Stimulated activated CD8-positive, alpha-beta memory T cell treated with anti-CD3 and anti-CD28 coated beads, Interleukin-7, amount 100 ng/mL, for 4 hours (primary cell): ENCODE results near the gene TCF12.
A peak's percentile ranks its signal among the peaks of the same experiment; 100 is the strongest.

Source experiments
- DNase-seq, 2 donors: peaks; one replicate each; pipeline ENCODE4 v3.0.0-alpha.2; 2020; ENCODE audit warnings: low read depth in 2 of 2

The TCF12 gene

DNA sequence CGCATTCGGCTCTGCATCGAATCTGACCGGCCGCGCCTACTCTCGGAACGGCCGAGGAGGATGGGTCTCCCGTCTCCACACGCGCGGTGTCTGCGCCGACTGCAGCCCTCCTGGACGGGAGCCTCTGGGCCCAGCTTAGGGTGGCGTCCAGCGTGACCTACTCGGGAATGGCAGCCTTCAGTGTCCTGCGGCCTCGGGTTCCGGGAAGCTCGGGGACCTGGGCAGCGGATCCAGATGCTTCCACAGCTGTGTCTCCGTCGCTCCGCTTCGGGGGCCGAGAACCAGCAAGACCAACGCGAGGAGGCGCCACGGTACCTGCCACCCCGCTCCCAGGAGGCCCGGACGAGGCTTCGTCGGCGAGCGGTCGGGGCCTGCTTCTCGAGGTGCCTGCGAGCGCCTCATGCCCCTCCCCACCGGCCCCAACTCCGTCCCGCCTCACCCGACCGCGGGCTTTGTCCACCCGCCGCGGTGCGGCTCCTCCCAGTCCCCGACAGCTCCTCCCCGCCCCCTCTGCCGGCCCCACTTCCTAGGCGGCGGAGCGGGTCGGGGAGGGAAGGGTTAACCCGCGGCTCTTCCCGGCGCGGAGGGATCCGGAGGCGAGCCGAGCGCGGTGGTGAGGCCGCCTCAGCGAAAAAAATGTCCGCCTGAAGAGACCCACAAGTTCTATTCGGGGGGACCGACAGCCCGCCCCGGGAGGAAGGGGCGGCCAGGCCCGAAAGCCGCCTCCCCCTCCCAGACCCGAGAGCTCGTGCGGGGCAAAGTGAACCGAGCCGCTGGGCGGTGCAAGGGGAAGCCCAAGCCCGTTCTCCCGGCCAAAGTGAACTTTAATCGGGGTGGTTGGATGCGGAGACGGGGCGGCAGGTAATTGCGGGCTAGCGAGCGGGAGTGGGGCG is at the start of gene TCF12:
TCF12 (plus strand) TSS at position 599 of the 893 bp plus-strand sequence. CDS start 1,270 bp downstream, outside the sequence.
- DNase-seq: peak; percentile 70 to 84

DNA sequence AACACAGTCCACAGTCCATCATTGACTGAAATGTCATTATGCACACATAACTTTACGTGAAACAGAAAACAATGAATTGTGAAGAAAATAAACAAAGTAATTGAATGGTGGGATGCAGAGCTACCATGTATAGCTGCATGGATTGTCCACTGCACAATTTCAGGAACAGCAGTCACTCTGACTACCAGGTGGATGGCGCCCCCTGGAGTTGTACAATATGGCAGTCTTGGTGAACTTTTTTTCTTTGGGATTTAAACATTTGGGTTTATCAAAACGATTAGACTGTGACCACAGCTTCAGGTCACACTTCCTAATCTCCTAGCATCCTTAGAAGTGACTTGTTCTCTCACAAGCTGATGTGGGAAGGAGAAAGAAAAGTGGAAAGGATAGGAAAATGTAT is 48.9 kb upstream of the TCF12 start:
- DNase-seq: no peak

DNA sequence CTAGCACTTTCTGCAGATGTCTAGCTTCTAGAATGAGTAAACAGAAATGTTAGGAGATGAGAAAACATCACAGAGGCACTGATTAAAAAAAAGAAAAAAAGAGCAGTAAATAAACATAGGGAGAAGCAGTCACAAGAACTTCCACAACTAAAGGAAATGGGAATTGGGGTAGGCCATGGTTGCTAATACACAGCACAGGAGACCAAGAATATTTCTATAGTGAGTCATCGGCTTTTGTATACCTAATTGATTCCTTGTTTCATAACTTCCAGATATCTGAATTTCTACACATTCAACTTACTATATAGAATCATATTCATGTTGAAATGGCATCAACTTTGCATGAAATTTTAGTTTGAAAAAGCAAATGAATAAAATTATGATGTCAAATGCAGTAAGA is 47.3 kb upstream of the TCF12 start:
- DNase-seq: no peak

DNA sequence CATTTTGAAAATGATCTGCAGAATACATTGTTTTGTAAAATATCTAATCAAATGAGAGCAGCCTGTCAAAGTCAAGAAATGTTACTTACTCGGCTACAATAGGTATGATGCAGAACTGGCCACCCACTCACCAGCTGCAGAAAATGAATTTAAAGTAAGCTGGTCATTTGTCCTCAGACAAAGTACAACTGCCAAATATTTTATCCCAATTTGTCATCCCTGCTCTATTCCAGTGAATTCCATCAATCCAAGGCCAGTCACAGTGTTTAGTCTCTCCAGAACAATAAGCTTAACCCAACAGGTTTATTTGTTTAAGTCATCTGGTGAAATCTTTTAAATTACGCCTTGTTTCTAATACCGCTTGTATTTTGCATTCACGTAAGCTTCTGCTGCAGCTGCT is 46.6 kb upstream of the TCF12 start:
- DNase-seq: no peak

DNA sequence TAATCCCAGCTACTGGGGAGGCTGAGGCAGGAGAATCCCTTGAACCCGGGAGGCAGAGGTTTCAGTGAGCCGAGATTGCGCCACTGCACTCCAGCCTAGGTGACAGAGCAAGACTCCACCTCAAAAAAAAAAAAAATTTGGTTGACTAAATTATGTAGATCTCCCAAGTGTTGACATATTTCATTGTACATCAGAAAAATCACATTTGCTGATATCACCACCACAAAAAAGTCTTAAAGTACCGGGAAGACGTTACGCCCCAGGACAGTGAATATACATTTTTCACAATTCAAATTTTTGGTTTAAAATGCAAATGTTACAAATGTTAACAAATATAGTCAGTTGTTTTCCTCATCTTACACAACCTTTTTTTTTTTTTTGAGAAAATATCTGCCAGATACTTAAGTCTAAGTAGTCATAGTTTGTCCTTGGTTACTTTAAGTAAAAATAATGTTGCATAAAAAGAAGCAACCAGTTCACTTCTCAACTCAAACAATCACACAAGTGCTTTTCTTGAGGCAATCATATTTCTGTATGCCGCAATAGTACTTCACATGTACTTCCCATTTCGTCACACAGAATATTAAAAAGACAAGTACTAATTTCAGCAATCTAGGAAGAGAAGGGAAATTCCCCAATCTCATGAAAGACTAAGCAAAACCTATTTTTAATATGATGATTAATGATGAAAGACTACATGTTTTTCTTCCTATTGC is 41.0 kb upstream of the TCF12 start:
- DNase-seq: no peak

DNA sequence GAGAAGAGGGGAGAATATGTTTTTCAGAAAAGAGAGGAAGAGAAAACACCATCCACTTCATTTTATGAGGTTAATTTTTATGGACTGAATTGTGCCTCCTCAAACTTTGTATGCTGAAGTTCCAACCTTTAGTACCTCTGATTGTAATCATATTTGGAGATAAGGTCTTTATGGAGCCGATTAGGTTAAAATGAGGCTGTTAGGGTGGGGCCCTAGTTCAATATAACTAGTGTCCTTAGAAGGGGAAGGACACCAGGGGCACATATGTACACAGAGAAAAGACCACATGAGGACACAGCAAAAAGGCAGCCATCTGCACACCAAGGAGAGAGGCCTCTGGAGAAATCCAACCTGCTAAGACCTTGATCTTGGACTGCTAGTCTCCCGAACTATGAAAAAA is 38.9 kb upstream of the TCF12 start:
- DNase-seq: no peak

DNA sequence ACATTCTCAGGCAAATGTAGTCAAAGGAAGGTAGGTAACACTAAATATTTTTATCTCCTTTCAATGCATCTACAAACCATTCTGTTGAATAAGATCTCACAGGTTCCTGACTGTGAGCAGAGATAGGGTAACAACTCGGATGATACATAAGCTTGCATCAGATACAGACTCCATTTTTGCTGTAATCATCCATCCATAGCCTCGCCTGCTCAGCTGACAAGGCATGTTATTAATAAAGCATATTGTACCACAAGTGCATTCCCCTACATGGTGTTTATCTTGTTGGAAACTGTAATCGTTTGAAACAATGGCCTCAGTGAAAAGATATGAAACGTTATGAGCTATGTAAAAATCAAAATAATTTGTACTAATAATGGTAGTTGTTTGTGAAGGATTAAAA is 35.4 kb upstream of the TCF12 start:
- DNase-seq: no peak

DNA sequence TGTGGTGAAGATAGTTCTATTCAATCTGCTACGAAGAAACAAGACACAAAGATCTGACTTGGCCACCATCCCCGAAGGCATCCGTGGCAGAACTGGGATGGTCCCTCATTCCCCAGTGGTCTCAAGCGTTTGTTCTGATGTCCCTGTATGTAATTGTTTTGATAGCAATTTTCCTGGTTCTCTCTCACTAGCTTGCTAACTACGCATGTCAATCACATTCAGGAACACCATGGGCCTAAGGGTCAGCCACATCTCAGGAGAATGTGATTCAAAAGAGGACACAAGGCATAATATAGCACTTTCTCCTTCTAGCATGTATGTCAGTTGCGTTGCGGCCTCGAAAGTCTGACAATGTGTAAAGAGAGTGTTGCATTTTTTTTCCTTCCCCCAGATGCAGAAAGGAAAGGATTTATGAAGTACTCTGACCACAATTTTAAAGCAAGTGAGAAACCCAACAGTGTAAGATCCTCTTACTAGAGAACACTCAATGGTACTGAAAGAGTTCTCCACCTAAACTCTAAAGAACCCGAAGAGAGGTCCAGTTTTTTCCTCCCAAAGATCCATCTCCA is 32.0 kb upstream of the TCF12 start:
- DNase-seq: no peak

DNA sequence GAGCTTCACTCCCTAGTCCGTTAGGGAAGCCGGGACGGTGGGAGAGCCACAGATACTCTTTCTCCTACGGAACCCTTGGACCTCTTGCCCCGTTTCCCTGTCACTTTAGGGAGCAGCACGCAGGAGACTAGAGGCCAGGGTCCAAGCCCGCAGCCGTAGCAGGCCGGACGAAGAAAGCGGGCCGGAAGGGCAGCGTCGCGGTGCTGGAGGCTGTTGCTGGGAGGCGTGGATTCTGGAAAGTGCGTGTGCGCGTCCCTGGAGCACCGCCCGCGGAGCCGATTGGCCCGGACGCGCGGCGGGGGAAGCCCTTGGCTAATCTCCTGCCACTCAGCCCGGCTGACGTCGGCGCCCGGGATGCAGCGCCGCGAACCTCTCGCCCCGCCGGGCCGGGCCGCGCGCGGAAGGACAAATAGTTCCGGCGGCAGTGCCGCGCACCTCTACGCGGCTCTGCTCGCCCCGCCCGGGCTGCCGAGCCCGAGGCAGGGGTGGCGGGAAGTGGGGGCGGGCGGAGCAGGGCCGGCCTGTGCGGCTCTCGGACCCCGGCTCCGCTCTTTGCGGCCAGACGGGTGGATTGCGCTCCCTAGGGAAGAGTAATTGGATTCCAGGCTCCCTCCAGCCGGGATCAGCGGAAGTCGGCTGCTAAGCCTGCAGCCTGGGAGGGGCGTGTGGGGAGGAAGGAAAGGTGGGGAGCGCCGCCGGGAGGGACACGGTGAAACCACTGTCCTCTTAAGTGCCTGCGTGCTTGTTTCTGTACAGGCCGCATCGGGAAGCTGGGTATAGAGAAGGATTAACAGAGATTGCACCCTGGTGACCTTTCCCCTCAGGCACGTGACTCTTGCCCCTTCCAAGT is 31.3 kb upstream of the TCF12 start:
- DNase-seq: peak; percentile 22 to 77

DNA sequence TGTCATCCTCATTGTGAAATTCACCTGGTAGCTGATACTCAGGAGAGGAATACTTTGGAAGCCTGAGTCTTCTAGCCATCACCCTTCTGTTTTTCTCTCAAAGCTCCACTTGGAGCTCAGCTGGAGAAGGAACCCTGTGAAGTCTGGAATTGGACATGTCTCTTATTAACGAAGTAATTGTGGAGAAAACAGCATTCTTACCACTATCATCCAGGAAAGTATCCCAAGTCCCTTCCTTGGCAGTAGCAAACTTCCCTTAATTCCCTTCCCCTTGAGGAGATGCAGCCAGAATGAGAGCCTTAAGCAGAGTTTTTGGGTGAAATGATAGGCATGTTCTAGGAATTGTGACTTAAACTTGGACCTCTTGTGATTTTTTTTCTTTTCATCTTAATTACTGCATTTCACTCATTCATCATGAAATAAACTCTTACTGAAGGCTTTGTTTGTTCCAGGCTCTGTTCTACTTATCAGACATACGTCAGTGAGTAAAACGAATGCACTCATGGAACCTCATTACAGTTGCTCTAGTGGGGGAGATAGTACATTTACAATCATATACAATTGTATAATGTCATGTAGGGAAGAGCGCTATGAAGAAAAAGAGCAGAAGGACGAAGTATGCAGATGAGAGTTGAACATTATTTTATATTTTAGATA is 30.5 kb upstream of the TCF12 start:
- DNase-seq: no peak

DNA sequence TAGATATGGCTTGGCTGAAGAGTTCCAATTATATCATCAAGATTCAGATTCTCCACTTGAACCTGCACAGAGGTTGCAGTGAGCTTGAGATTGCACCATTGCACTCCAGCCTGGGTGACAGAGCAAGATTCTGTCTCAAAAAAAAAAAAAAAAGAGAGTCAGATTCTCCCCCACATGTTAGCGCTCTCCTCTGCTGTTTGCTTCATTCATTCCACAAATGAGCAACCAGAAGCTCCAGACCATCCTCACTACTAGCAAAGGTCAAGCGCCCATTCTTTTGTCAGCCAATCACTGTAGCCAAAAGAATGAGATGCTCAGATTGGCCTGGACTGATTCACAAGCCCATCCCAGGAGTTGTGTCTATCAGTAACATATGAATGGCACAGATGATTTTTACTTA is 28.4 kb upstream of the TCF12 start:
- DNase-seq: no peak

DNA sequence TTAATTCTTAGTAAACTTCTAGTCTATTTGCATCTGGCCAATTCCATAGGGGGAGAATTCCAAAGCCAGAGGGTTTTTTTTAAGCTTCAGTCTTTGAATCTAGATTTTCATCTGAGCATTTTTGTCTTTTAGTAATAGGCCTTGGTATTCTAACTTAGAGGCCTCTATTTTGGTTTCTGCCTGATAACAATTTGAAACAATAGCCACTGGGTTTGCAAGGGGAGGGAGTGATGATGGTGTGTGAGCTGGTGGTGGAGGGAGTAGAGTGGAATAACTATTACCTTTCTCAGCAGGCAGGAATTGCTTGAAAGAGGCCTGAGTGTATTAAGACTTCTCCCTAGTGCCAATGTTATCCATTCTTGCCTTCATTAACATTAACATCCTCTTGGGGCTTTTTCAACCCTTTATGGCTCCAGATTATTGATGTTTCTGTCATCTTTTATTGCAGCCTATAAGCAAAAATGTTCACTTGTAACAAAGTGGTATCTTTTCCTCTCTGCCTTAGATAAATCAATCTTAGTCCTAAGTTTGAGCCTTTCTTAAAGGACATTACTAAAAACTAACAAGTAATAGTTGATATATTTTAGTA is 26.5 kb upstream of the TCF12 start:
- no peak for DNase-seq

DNA sequence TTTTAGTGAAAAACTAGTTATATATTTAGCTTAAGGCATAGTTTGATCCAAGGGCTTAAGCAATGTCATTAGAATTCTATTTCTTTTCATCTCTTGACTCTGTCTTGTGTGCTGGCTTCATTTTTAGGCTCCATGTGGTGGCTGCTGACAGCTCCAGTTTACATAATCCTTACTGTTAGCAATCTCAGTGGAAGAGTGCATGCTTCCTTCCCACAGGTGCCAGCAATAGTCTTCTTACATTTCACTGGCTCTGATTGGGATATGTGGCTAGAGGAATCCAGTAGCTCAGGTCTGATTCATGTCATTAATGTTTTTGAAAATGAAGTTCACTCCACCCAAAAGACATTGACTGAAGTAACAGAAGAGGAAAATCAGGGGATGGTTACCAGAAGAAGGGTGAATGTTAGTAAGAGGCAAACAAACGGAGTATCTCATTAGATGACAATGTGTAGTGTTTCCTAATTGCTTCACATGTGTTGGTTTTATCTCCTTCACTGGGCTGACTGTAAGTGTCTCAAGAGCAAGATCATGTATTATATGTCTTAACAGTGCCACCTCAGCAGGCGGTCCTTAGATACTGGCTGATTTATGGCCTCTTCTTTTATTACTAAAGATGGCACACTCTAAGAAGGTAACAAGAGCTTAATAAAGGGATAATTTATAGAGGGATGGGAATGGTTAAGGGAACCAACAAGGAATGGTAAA is 25.6 kb upstream of the TCF12 start:
- no peak for DNase-seq

DNA sequence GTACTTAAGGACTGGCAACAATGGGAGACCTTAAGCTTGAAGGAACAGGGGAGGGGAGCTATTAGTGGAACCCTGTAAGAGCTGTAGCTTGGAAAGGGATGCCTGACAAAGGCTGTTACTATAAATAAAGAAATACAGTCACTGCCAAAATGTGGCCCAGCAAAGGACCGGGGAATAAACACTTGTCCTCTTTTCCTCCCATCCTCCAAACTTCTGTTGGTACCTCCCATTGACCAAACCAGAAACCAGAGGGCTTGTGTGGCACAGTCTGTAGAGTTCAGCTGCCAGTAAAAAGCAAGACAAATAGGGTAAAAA is 25.1 kb upstream of the TCF12 start:
- no peak for DNase-seq

DNA sequence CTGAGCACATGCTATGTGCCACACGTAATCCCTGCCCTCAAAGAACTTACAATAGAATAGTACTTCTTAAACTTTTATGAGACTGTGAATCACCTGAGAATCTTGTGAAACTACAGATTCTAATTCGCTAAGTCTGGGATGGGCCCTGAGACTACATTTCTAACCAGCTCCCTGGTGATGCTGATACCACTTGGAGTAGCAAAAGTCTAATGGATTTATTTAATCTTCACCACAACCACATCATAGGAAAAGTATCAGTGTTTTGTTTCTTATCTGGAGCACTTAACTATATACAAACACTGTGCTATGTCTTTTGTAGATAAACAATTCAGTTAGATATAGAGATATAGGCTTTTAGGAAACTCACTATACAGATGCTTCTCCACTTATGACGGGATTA is 23.8 kb upstream of the TCF12 start:
- DNase-seq: no peak

DNA sequence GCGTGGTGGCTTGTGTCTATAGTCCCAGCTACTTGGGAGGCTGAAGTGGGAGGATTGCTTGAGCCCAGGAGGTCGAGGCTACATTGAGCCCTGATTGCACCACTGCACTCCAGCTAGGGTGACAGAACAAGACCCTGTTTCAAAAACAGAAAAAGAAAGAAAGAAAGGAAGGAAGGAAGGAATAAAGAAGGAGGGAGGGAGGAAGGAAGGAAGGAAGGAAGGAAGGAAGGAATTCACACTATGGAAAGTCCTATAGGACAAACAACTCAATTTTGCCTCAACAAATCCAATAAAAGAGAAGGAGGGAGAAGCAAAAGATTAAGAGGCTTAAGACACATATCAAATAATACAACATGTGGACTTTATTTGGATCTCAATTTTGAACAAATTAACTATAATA is 16.5 kb upstream of the TCF12 start:
- DNase-seq: no peak

DNA sequence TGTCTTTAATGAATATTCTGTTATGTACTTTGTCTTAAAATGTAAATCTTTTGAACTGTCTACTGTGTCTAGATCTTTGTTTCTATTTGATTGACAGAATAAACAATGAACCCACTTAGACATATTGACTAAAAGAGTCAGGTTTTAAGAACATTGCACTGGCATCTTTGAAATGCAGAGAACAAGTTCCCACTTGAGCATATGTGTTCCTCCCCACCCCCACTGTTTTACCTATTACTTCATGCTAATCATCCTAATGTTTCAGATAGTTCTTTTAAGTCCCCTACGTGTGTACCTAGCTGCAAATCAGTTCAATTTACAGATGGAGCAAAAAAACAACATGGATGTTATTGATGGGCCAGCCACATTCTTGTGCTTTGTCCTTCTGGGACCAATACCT is 11.7 kb upstream of the TCF12 start:
- no peak for DNase-seq

DNA sequence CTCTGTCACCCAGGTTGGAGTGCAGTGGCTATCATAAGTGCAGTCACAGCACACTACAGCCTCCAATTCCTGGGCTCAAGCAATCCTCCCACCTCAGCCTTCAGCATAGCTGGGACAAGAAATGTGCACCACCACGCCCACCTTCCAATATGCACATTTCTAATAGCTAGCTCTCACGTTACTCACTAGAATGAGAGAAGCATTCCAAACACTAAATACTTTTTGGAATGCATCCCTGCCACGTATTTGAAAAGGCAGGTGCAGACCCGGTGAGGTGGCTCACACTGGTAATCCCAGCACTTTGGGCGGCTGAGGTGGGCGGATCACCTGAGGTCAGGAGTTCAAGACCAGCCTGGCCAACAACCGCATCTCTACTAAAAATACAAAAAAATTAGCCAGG is 7.6 kb upstream of the TCF12 start:
- DNase-seq: no peak

DNA sequence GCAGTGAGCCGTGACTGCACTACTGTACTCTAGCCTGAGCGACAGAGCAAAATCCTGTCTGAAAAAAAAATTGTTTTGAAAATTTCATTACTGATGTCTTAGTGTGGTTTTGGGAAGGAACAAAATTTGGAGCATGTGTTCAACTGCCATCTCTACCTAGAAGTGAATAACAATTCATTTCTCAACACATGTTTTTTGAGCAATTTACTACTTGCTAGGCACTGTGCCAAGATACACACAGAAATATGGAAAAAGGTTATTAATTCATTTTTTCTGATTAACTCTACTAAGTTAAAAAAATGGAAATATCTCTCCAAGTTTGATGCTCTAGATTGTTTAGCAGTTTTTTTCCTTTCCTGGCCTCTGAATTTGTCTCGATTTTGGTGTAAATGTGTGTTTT is 5.2 kb upstream of the TCF12 start:
- no peak for DNase-seq

DNA sequence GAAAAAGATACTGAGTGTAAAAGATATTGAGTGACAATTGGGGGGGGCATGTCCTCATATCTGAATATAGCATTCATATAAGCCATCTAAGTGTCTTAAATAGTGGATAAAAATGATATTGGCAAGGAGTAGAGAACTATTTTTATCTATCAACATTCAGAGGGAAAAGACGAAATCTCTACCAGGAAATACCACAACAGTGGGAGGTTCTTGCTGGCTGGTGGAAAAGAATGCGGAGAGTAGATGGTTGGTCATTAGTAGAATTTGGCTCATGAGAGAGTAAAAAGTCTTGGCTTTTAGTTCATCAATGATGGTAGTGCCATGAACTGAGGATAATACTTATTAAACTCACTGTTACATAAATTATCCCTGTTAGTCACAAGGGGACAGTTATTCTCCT is 4.8 kb upstream of the TCF12 start:
- no peak for DNase-seq

DNA sequence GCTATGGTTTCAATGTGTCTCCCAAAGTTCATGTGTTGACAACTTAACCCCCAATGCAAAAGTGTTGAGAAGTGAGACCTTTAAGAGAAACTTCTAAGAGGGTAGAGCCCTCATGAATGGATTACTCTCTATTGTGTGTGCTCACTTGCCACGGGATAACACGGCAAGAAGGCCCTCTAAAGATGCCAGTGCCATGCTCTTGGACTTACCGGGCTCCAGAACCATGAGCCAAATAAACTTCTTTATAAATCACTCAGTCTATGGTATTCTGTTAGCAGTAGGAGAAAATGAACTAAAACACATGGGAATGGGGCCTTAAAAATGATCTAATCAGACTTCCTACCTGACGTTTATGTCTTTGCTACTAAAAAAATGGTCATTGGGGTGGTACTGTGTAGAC is 2.6 kb upstream of the TCF12 start:
- no peak for DNase-seq
